Progenitor cell of endocrine pancreas (in vitro differentiated cells): ENCODE results near the gene IRAK4. TPM values are rescaled to one million over a fixed set of nuclear protein-coding genes. Genes with fewer than 3 reads are reported as not detected.

ENCODE experiments used
- DNase-seq: peaks from one replicate; pipeline ENCODE4 v3.0.0; 2021; ENCODE audit warnings: low spot score; ENCODE audit not compliant: unreplicated experiment
- H3K27ac Mint-ChIP-seq: 2 replicates; pipeline ENCODE4 v1.8.0; 2021; ENCODE audit warnings: mild to moderate bottlenecking, moderate library complexity, mixed read lengths
- H3K27me3 Mint-ChIP-seq: 2 replicates; pipeline ENCODE4 v1.8.0; 2021; ENCODE audit warnings: mixed read lengths
- H3K36me3 Mint-ChIP-seq: 2 replicates; pipeline ENCODE4 v1.8.0; 2022; ENCODE audit warnings: mixed read lengths; ENCODE audit not compliant: insufficient read depth
- H3K4me1 Mint-ChIP-seq: 2 replicates; pipeline ENCODE4 v1.8.0; 2021; ENCODE audit warnings: low read depth, mixed read lengths
- H3K4me3 Mint-ChIP-seq: 2 replicates; pipeline ENCODE4 v1.8.0; 2021; ENCODE audit warnings: low read depth, mild to moderate bottlenecking, moderate library complexity, mixed read lengths
- H3K9me3 Mint-ChIP-seq: 2 replicates; pipeline ENCODE4 v1.8.0; 2021; ENCODE audit warnings: low read depth, mixed read lengths
- CTCF ChIP-seq: fragments of 200-600 bp; sonication (generic); IDR thresholded peaks from one replicate; pipeline ENCODE4 v1.5.0; 2021; ENCODE audit warnings: antibody characterized with exemption, mild to moderate bottlenecking; ENCODE audit not compliant: unreplicated experiment
- total RNA-seq: library from RNA; stranded (reverse); gene quantifications from 2 replicates; pipeline ENCODE4 v1.2.1, GENCODE V29; 2021

IRAK4 gene
- total RNA-seq, 1 donor from 2014 or later: 8.5 TPM

DNA sequence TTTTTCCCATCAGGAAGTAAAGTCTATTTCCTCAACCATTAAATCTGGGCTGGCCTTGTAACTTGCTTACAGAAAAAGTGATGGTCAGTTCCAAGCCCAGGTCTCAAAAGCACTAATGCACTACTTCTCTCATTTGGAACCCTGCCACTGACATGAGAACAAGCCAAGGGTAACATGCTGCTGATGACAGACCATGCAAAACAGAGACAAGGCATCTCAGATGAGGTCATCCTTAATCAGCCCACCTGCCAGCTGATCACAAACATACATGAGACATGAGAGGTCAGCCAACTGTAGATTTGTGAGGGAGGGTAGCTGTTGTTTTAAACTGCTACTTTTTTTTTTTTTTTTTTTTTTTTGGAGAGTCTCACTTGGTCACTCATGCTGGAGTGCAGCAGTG is 31.2 kb downstream of the IRAK4 start:
- Mint-ChIP-seq H3K9me3 (peaks cover 5% of the 10 kb centered on the region), H3K36me3 (peaks cover 9% of the 10 kb centered on the region), H3K27ac (no peak overlapping the region), H3K4me3 (no peak overlapping the region), H3K27me3 (no peaks in the 10 kb centered on the region), H3K4me1 (no peaks in the 10 kb centered on the region)
- TF ChIP-seq CTCF: no peak
- no peak for DNase-seq

DNA sequence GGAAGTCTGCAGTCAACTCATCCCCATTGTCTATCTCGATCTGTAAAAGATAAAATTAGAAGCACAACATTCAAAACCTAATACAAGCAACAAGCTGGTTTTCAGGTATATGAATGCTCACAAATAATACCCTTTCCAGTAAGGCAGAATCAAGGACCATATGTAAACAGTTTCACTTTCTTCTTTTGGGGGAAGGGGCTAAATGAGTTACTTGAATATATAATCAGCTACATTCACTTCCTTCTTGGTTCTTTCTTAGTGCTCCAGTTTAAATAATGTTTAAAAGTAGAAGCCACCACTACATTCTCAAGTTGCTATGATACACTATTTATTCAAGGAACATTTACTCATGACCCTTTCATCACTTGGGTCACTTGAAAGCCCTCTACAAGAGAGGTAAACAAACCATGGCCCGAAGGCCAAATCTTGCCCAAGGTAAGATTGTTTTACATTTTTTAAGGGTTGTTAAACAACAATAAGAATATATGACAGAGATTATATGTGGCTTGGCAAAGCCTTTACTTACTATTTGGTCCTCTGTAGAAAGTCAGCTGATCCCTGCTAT is 37.0 kb downstream of the IRAK4 start:
- H3K27me3 Mint-ChIP-seq: no peaks in the 10 kb centered on the region
- DNase-seq: no peak
- H3K9me3 Mint-ChIP-seq: peaks cover 5% of the 10 kb centered on the region
- peak overlapping the region; percentile 40 for H3K4me3 Mint-ChIP-seq
- peaks cover 22% of the 10 kb centered on the region for H3K36me3 Mint-ChIP-seq
- H3K4me1 Mint-ChIP-seq: peaks cover 16% of the 10 kb centered on the region
- TF ChIP-seq CTCF: no peak
- peak overlapping the region; percentile 87 for H3K27ac Mint-ChIP-seq

DNA sequence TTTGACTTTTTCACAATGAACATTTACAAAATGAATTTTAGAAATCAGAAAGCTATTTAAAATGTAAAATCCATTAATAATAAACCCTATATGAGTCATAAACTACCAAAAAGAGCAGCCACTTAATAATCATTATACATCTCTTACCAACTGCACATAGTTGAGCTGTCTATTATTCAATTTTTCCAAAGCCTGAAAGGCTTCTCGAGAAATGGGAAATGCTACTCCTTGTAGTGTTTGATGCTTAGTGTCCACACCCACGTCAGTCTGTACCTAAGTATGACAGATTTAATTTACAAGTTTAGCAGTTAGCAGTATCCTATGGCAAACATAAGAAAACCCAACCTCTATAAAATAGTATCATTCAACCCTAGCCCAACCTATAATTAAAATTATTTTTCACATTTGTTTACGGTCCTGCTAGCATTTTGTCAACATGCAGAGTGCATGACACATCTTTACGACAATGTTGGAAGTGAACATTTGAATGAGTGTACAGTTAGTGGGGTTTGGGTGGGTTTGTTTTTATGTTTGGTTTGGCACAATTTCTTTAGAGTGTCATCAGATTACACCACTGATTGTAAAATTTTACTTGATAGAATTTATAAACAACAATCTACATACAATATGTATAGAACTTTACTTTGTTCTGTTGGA is 38.9 kb downstream of the IRAK4 start:
- Mint-ChIP-seq H3K27me3 (no peaks in the 10 kb centered on the region), H3K27ac (no peak overlapping the region), H3K9me3 (no peaks in the 10 kb centered on the region), H3K36me3 (peaks cover 22% of the 10 kb centered on the region), H3K4me1 (peaks cover 16% of the 10 kb centered on the region), H3K4me3 (no peak overlapping the region)
- no peak for DNase-seq
- TF ChIP-seq CTCF: no peak

DNA sequence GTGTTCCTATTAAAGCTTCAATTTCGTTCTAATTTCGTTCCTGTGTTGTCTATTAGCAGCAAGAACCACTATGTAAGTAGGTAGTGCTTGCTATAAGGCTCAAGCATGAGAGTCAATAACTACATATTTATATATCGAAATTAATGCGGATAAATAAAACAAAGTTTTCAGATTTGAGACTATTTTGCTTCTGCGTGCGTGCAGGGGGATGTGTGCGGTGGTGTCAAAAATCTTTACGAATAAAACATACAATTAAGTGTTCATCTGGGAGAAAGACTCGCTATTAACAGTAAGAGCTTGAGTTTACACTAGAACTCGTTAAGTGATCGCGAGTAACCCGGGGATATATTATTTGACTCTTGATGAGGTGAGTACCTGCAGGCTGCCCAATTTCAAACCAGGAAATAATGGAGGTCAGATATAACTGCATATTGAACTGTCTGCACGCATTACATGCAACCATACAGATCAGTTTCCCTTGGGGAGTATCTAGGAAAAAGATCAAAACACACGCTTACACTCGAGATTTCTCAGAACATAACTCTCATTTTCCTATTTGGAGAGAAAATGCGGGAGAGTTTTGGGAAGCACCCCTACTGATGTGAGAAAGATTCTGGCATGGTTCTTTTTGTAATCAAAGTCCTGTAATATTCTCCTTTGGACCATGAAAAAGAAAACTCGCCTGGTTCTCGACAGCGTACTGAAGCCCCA is 46.6 kb downstream of the IRAK4 start:
- H3K4me3 Mint-ChIP-seq: peak overlapping the region; percentile 100
- DNase-seq: no peak
- H3K36me3 Mint-ChIP-seq: peaks cover 9% of the 10 kb centered on the region
- no peaks in the 10 kb centered on the region for H3K9me3 Mint-ChIP-seq
- H3K27me3 Mint-ChIP-seq: peaks cover 3% of the 10 kb centered on the region
- TF ChIP-seq CTCF: no peak
- H3K4me1 Mint-ChIP-seq: peaks cover 14% of the 10 kb centered on the region
- H3K27ac Mint-ChIP-seq: peak overlapping the region; percentile 98

- peaks cover 14% of the 10 kb centered on the region for H3K4me1 Mint-ChIP-seq
- peaks cover 7% of the 10 kb centered on the region for H3K36me3 Mint-ChIP-seq
- peak within 1 kb of the TSS; percentile 100 for H3K4me3 Mint-ChIP-seq
- peaks cover 4% of the 10 kb centered on the region for H3K27me3 Mint-ChIP-seq
- peak; percentile 84 for DNase-seq
- no peaks in the 10 kb centered on the region for H3K9me3 Mint-ChIP-seq
- TF ChIP-seq CTCF: peak; percentile 44
- peak within 1 kb of the TSS; percentile 100 for H3K27ac Mint-ChIP-seq
Observed at GRCh38 chr12:43805860-43806736, 47.3 kb downstream of the IRAK4 start, which contains the start of gene TWF1. Gene TWF1, minus strand, starts transcription at chr12:43806317. Its CDS starts 72 bp downstream, at chr12:43806245.
